Measurements from ENCODE around the gene NR1H2. TPM values are rescaled to one million over a fixed set of nuclear protein-coding genes. Genes with fewer than 3 reads are reported as not detected.

The NR1H2 gene
- total and polyA plus RNA-seq, 5 donors from 2014 or later = 60.3 to 213 (median 74.9) TPM

- Histone ChIP-seq H3K4me3 (ENCODE audit: low read depth, low read length) (peak overlapping the region; percentile 85), H3K36me3 (ENCODE audit: control insufficient read depth, insufficient read depth, low read length) (no peaks in the 10 kb centered on the region), H3K9me3 (ENCODE audit: control insufficient read depth in 2 of 2, low read length in 2 of 2) (no peaks in the 10 kb centered on the region), H3K27me3 (ENCODE audit: control insufficient read depth, insufficient read depth, low read length) (no peaks in the 10 kb centered on the region), H3K4me1 (ENCODE audit: control insufficient read depth, insufficient read depth, low read length, poor library complexity, severe bottlenecking) (peaks cover 11% of the 10 kb centered on the region), H3K27ac (ENCODE audit: insufficient read depth, low read length, poor library complexity, severe bottlenecking) (peak overlapping the region; percentile 65)
- H3K4me3 Mint-ChIP-seq = peak overlapping the region; percentile 93 to 96 (median 94)
- H3K36me3 Mint-ChIP-seq = no peaks in the 10 kb centered on the region
- peaks cover 0 to 23% (median 7%) of the 10 kb centered on the region in 4 donors for H3K4me1 Mint-ChIP-seq
- DNase-seq (peak; percentile 81 to 87 (median 82)), ATAC-seq (ENCODE audit: low read depth in 2 of 2) (peak; percentile 88 to 92)
- peaks cover 34% of the 10 kb centered on the region for H3K27me3 Mint-ChIP-seq
- H3K27ac Mint-ChIP-seq = peak overlapping the region in 2 of 3 donors; percentile 81 to 89
- H3K9me3 Mint-ChIP-seq = peaks cover 0 to 4% (median 0%) of the 10 kb centered on the region in 7 donors
Measured at GRCh38 chr19:50431343-50432220, 55.3 kb downstream of the NR1H2 start.

GRCh38 chr19:50432221-50433028, 56.2 kb downstream of the NR1H2 start, which contains the start of gene MYBPC2:
Gene MYBPC2, plus strand, starts transcription at chr19:50432892. Its CDS starts 62 bp downstream, at chr19:50432954.
- peak within 1 kb of the TSS in 2 of 3 donors; percentile 81 to 89 for H3K27ac Mint-ChIP-seq
- H3K4me1 ChIP-seq (ENCODE audit: control insufficient read depth, insufficient read depth, low read length, poor library complexity, severe bottlenecking) = peaks cover 11% of the 10 kb centered on the region
- H3K4me3 ChIP-seq (ENCODE audit: low read depth, low read length) = peak within 1 kb of the TSS; percentile 85
- ATAC-seq (ENCODE audit: low read depth in 2 of 2) (no peak), DNase-seq (no peak)
- H3K36me3 ChIP-seq (ENCODE audit: control insufficient read depth, insufficient read depth, low read length) = no peaks in the 10 kb centered on the region
- H3K36me3 Mint-ChIP-seq = no peaks in the 10 kb centered on the region
- peaks cover 0 to 4% (median 0%) of the 10 kb centered on the region in 7 donors for H3K9me3 Mint-ChIP-seq
- peaks cover 34% of the 10 kb centered on the region for H3K27me3 Mint-ChIP-seq
- H3K4me3 Mint-ChIP-seq = peak within 1 kb of the TSS; percentile 93 to 96 (median 94)
- no peaks in the 10 kb centered on the region for H3K9me3 ChIP-seq (ENCODE audit: control insufficient read depth in 2 of 2, low read length in 2 of 2)
- peaks cover 0 to 23% (median 7%) of the 10 kb centered on the region in 4 donors for H3K4me1 Mint-ChIP-seq
- peak within 1 kb of the TSS; percentile 65 for H3K27ac ChIP-seq (ENCODE audit: insufficient read depth, low read length, poor library complexity, severe bottlenecking)
- H3K27me3 ChIP-seq (ENCODE audit: control insufficient read depth, insufficient read depth, low read length) = no peaks in the 10 kb centered on the region

Other genes with a start within 250 kb of the NR1H2 start
- gene IZUMO2, start 213.2 kb upstream of the NR1H2 start, total RNA-seq = not detected
- not detected for gene IZUMO2, start 213.2 kb upstream of the NR1H2 start, polyA plus RNA-seq
- not detected for gene MYH14, start 172.8 kb upstream of the NR1H2 start, total RNA-seq
- not detected for gene MYH14, start 172.8 kb upstream of the NR1H2 start, polyA plus RNA-seq
- gene KCNC3, start 47.1 kb upstream of the NR1H2 start, total RNA-seq = 1.4 TPM
- not detected for gene KCNC3, start 47.1 kb upstream of the NR1H2 start, polyA plus RNA-seq
- gene NAPSA, start 10.8 kb upstream of the NR1H2 start, total RNA-seq = 0.67 TPM
- 1 to 10 TPM; 1.2 to 2.2 (median 1.5) TPM for gene NAPSA, start 10.8 kb upstream of the NR1H2 start, polyA plus RNA-seq
- 28.1 TPM for gene POLD1, start 7.9 kb downstream of the NR1H2 start, total RNA-seq
- 10 to 100 TPM; 19.3 to 23.5 (median 21.3) TPM for gene POLD1, start 7.9 kb downstream of the NR1H2 start, polyA plus RNA-seq
- gene SPIB, start 42.5 kb downstream of the NR1H2 start, total RNA-seq = not detected
- under 1 TPM in 2 of 4 donors, not detected in 2; 0.10 to 0.38 TPM for gene SPIB, start 42.5 kb downstream of the NR1H2 start, polyA plus RNA-seq
- 0.49 TPM for gene MYBPC2, start 56.4 kb downstream of the NR1H2 start, total RNA-seq
- gene MYBPC2, start 56.4 kb downstream of the NR1H2 start, polyA plus RNA-seq = under 1 TPM in 1 of 4 donors, not detected in 3; 0.23 TPM
- gene EMC10, start 100.0 kb downstream of the NR1H2 start, total RNA-seq = 83.7 TPM
- 10 to 100 TPM in 1 of 4 donors, 1 to 10 TPM in 3; 8.0 to 12.7 (median 9.3) TPM for gene EMC10, start 100.0 kb downstream of the NR1H2 start, polyA plus RNA-seq
- gene GARIN5A, start 100.4 kb downstream of the NR1H2 start, total RNA-seq = 0.64 TPM
- under 1 TPM in 2 of 4 donors, not detected in 2; 0.39 to 0.83 TPM for gene GARIN5A, start 100.4 kb downstream of the NR1H2 start, polyA plus RNA-seq
- gene JOSD2, start 134.7 kb downstream of the NR1H2 start, total RNA-seq = 18.5 TPM
- 10 to 100 TPM; 16.6 to 37.7 (median 28.4) TPM for gene JOSD2, start 134.7 kb downstream of the NR1H2 start, polyA plus RNA-seq
- not detected for gene ASPDH, start 137.5 kb downstream of the NR1H2 start, total RNA-seq
- not detected for gene ASPDH, start 137.5 kb downstream of the NR1H2 start, polyA plus RNA-seq
- not detected for gene LRRC4B, start 192.0 kb downstream of the NR1H2 start, total RNA-seq
- not detected for gene LRRC4B, start 192.0 kb downstream of the NR1H2 start, polyA plus RNA-seq

Measured in CD4-positive, CD25-positive, alpha-beta regulatory T cell (primary cell).